GM21390 (cell line): Measurements from ENCODE around the gene PDE7B.

Source experiments
- ATAC-seq: cut with Tn5 transposase; IDR thresholded peaks from one replicate; pipeline ENCODE4 v1.9.1; 2021; ENCODE audit not compliant: unreplicated experiment

The PDE7B gene

GRCh38 chr6:135851442-135852271 lies at the start of gene PDE7B:
PDE7B (plus strand) TSS chr6:135851701.
- peak; percentile 90 for ATAC-seq

GRCh38 chr6:135801755-135802465 lies 49.6 kb upstream of the PDE7B start:
- ATAC-seq = no peak

- no peak for ATAC-seq
Measured at GRCh38 chr6:135810486-135810885, 41.0 kb upstream of the PDE7B start.

GRCh38 chr6:135811170-135811569 lies 40.3 kb upstream of the PDE7B start:
- ATAC-seq = no peak

- ATAC-seq = no peak
Measured at GRCh38 chr6:135811644-135812526, 39.6 kb upstream of the PDE7B start.

- no peak for ATAC-seq
Measured at GRCh38 chr6:135813401-135813800, 38.1 kb upstream of the PDE7B start.

- ATAC-seq = no peak
Measured at GRCh38 chr6:135814043-135814442, 37.5 kb upstream of the PDE7B start.

- no peak for ATAC-seq
Measured at GRCh38 chr6:135815216-135815615, 36.3 kb upstream of the PDE7B start.

GRCh38 chr6:135817035-135817434 lies 34.5 kb upstream of the PDE7B start:
- no peak for ATAC-seq

- no peak for ATAC-seq
Measured at GRCh38 chr6:135819665-135820064, 31.8 kb upstream of the PDE7B start.

GRCh38 chr6:135820340-135820739 lies 31.2 kb upstream of the PDE7B start:
- ATAC-seq = no peak

GRCh38 chr6:135823851-135824250 lies 27.6 kb upstream of the PDE7B start:
- no peak for ATAC-seq

- ATAC-seq = no peak
Measured at GRCh38 chr6:135826236-135826804, 25.2 kb upstream of the PDE7B start.

GRCh38 chr6:135828021-135828420 lies 23.5 kb upstream of the PDE7B start:
- ATAC-seq = no peak

GRCh38 chr6:135830452-135830881 lies 21.0 kb upstream of the PDE7B start:
- ATAC-seq = no peak

- no peak for ATAC-seq
Measured at GRCh38 chr6:135831016-135831415, 20.5 kb upstream of the PDE7B start.

- no peak for ATAC-seq
Measured at GRCh38 chr6:135832166-135832565, 19.3 kb upstream of the PDE7B start.

GRCh38 chr6:135833771-135834170 lies 17.7 kb upstream of the PDE7B start:
- no peak for ATAC-seq

GRCh38 chr6:135837735-135838449 lies 13.6 kb upstream of the PDE7B start:
- no peak for ATAC-seq

- ATAC-seq = no peak
Measured at GRCh38 chr6:135839121-135839520, 12.4 kb upstream of the PDE7B start.
